NCI-H526 (cell line): ENCODE measurements around the gene LSP1.

Source experiments
- DNase-seq, 2 experiments: peaks; one replicate each; lab custom pipeline; 2025; lab: John Stamatoyannopoulos, UW

Gene LSP1

DNA sequence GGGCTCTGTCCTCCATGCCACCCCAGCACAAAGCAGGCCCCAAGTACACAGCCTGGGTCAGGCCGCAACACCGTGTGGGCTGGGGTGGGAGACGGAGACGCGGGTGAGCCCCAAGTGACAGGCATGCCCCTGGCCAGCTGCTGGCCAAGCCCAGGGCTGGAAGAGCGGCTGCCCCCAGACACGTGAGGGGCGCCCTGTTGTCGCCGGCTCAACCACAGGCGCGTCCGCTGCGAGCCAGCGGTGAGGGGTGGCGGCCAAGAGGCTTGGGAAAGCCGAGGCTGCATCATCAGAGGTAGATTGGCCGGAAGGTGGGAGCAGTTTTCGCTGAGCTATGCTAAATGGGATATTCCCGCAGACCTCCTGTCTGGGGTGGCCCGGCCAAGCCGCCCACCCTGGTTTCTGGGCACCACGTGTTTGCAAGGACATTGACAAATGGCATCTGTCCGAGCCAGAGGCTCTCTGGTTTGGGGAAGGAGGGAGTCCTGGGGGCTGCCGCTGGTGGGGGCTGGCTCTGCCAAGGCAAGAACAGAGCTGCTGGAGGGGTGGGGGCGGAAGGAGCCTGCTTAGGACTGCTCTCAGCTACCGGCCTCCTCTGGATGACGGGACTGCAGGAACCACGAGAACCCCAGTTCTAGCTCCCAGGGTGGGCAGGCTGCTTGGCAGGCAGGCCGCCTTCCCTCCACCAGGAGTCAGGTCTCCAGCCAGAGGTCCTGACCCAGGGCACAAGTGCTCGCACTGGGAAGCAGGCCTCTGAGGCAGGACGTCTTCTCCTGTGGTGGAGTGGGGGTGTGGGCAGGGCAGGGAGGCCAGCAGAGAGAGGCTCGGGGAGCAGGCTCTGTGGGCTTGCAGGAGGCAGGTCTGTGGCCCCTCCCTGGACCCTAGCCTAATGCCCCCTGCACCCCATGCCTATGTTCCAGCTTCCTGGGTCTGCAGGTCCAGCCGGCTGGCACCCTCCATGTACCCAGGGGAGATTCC lies 38.3 kb downstream of the LSP1 start:
- no peak for DNase-seq

DNA sequence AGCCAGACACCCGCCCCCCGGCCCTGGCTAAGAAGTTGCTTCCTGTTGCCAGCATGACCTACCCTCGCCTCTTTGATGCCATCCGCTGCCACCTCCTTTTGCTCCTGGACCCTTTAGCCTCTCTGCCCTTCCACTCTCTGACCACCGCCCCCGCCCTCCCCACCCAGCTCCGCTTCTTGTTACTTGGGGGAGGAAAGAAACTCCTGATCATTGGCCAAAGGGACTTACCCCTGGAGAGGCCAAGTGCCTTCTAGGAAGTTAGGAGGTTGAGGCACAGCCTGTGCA lies 38.9 kb downstream of the LSP1 start, which contains the start of gene PRR33:
TSS of gene PRR33 (minus strand) at position 65 of the 285 bp plus-strand sequence. CDS start 1,311 bp downstream, outside the sequence.
- no peak for DNase-seq

DNA sequence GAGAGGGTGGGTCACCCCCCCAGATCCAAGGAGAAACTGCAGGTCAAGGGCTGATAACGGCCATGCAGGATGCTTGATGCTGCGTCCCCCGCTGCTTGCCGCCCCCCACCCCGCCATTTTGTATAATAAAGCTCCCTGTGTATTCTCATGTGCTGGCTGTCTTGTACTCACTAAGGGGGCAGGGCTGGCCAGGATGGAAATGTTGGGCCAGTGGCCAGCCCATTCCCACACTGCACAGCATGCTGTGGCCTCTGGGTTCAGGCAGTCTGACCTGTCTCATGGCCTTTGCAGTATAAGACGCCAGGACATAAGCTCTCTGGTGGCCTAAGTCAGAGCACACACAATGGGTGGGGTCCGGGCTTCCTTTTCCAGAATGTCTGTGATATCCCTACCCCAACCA lies 39.2 kb downstream of the LSP1 start:
- DNase-seq = no peak

DNA sequence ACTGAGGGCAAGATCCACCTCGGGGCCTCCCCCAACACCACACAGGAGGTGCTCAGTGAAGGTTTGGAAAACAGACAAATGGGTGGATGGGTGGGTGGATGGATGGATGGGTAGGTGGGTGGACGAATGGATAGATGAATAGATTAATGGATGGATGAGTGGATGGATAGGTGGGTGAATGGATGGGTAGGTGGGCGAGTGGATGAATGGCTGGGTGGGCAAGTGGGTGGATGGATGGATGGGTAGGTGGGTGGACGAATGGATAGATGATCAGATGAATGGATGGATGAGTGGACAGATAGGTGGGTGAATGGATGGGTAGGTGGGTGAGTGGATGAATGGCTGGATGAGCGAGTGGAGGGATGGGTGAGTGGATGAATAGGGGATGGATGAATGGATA lies 39.7 kb downstream of the LSP1 start:
- DNase-seq = no peak

DNA sequence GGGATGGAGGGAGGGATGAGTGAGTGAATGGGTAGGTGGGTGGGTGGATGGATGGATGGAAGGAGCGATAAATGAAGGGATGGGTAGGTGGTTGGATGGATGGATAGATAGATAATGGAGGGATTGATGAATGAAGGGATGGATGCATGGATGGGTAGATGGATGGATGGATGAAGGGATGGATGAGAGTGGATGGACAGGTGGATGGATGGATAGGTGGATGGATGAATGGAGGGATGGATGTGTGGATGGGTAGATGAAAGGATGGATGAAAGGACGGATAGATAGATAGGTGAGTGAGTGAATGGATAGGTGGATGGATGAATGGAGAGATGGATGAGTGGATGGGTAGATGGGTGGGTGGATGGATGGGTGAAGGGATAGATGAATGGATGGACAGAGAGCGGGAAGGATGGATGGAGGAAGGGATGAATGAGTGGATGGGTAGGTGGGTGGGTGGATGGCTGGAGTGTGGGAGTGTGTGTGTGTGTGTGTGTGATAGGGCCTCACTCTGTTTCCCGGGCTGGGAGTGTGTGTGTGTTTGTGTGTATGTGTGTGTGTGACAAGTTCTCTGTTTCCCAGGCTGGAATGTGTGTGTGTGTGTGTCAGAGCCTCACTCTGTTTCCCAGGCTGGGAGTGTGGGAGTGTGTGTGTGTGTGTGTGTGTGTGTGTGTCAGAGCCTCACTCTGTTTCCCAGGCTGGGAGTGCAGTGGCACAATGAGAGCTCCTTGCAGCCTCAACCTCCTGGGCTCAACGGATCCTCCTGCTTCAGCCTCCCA lies 40.9 kb downstream of the LSP1 start:
- no peak for DNase-seq

DNA sequence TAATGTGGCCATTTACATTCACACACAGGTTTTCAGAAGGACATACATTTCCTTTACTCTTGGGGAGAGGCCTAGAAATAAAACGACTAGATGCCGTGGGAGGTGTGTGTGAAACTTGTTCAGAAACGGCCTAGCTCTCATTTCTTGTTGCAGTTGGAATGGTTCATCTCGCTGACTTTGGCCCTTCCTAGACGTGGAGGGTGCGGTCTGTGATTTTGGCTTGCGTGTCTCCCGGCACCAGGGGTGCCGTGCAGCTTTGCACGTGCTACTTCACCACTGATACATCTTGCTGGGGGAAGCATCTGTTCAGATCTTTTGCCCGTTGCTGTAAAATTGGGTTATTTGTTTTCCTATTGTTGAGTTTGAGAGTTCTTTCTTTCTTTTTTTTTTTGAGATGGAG lies 41.9 kb downstream of the LSP1 start:
- no peak for DNase-seq

DNA sequence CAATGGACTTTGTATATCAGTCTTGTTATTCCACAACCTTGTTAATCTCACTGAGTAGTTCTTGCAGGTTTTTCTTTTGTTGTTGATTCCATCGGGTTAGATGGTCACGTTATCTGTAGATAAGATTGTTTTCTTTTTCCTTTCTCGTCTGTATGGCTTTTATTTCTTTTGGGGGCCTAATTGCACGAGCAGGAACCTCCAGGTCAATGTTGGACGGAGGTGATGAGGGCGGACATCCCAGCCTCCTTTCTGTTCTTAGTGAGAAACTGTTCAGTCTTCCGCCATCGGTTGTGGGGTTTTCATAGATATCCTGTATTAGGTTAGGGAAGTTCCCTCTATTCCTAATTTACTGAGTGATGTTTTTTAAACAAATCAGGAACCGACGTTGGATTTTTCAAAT lies 43.6 kb downstream of the LSP1 start:
- no peak for DNase-seq

DNA sequence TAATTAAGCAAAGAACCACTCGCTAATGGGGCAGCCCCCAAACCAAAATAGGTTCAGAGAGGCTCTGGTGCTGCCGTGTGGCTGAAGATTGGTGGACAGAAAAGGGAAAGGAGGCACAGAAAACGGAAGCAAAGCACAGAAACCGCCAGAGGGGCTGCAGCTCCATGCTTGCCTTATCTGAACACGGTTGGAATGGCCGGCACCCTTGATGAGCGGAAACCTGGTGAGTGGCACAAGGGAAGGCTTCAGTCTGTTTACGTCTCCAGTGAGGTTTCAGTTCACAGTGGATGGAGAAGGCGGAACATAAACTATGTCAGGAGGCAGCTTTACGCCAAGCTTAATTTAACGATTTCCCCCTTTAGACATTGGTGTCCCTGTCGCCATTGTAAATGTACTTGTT lies 44.0 kb downstream of the LSP1 start:
- no peak for DNase-seq

DNA sequence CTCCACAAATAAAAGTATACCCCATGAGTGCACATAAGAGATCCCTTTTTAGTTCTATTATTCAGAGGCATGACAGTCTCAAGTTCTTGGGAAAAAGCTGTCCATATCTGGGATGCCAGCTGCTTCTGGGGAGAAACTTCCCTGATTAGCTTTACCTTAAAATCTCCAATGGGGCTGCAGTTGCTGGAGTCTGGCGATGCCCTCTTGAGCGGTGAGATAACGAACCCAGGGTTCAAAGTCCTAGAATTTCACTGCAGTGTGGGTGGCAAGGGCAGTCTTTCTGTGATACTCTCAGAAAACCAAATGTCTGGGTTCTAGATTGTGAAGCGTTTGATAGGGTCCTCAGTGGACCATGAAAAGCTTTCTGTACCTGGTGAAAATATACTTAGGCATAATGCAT lies 46.2 kb downstream of the LSP1 start:
- no peak for DNase-seq

DNA sequence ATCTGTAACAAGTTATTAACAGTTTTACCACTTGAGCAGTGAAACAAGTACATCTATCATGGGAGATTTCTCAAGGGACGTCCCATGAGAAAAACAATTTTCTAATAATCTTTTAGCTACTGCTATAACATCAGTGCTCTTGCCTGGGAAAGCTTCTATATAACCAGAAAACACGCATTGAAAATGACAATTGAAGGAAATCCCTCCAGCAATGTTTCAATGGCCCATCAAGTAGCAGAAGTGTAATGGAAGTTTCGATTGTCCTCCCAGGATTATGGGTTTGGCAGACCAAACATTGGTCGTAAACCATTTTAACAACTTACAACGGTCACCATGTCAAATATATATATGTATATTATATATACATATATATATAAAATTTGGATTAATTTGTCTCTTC lies 46.8 kb downstream of the LSP1 start:
- no peak for DNase-seq

DNA sequence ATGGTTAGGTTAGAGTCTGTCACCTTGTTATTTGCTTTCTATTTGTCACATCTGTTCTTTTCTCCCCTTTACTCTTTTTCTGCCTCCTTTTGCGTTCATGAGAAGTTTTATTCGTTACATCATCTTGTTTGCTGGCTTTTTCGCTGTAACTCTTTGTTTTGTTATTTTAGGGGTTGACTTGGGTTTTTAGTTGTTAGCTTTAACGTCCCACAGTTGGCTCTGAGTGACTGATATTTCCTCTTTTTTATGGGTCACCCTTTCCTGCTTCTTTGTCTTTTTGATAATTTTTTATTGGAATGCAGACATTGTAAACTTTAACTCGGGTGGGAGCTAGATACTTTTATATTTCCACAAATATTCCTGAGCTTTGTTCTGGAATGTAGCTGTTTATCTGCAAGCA lies 53.3 kb downstream of the LSP1 start:
- DNase-seq = no peak

DNA sequence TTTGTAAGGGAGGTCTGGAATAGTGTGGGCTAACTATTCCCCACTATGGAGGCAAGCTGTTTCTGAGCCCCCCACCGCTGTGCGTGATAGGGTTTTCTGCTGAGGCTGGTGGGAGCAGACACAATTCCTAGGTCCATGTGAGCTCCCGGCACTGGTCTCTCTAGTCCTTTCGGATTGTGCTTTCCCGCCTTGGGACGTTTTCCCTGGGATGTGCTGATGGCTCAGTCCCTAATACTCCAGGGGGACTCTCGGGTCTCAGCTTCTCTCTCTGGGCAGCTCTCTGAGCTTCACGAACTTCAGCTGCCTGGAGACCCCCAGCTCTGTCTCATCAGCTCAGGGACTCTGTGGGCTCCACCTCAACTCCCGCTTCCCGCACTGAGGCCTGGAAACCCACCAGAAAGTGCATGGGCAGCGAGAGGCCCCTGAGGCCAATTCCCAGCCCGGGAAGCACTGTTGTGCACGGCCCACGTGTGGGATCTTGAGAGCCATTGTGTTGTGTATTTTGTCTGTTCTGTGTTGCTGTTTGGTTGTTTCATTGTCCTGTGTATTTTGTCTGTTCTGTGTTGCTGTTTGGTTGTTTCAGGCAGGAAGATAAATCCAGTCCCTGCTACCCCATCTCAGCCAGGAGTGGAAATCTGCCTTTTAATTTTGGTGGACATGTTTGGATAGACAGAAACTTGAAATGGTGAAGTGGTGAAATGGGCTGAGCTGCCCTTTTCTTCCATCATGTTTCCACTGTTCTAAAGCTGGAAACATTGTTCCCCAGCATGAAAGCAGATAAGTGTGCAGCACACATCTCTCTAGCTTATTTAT lies 53.9 kb downstream of the LSP1 start:
- DNase-seq = no peak

DNA sequence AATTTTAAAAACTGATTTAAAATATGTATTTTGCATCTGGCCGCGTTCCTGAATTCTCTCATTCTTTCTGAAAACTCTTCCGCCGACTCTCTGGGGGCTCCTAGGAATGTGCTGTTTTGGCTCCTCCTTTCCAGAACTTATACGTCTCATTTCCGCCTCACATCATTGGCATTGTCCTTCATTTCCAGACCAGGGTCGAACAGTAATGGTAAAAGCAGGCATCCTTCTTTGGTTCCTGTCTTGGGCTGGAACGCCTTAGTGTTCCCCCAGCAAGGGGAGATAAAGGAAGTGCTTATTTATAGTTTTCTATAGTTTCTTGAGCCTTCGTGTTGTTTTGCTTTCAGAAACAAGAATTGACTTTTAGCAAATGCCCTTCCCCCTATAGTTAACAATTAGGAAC lies 55.7 kb downstream of the LSP1 start:
- no peak for DNase-seq

DNA sequence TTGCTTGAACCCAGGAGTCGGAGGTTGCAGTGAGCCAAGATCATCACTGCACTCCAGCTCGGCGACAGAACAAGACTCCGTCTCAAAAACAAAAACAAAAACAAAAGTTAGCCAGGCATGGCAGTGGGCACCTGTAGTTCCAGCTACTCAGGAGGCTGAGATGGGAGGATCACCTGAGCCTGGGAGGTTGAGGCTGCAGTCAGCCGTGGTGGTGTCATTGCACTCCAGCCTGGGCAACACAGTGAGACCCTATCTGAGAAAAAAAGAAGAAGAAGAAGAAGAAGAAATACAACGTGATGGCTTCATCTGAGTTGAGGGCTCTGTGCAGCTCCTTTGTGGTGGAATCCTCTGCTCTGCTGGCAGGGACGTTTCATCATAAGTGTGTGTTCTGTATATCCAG lies 56.6 kb downstream of the LSP1 start:
- DNase-seq = no peak

DNA sequence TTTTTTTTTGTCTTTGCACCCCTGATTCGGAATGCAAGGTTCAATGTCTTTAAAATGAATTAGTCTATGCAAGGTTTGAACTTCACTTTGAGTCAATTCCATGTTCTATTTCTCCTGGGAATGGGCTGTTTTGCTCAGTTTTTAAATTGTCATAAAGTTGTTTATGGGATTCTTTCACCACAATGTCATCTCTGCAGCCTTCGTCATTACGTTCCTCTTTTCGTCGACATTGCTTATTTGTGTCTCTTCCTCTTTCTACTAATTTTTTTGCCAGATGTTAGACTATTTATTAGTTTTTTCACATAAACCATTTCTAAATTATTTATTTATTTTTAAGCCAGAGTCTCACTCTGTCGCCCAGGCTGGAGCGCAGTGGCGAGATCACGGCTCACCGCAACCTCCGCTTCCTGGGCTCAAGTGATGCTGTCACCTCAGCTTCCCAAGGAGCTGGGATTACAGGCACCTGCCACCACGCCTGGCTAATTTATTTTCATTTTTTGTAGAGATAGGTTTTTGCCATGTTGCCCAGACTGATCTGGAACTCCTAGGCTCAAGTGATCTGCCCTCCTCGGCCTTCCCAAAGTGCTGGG lies 59.5 kb downstream of the LSP1 start:
- DNase-seq = no peak

DNA sequence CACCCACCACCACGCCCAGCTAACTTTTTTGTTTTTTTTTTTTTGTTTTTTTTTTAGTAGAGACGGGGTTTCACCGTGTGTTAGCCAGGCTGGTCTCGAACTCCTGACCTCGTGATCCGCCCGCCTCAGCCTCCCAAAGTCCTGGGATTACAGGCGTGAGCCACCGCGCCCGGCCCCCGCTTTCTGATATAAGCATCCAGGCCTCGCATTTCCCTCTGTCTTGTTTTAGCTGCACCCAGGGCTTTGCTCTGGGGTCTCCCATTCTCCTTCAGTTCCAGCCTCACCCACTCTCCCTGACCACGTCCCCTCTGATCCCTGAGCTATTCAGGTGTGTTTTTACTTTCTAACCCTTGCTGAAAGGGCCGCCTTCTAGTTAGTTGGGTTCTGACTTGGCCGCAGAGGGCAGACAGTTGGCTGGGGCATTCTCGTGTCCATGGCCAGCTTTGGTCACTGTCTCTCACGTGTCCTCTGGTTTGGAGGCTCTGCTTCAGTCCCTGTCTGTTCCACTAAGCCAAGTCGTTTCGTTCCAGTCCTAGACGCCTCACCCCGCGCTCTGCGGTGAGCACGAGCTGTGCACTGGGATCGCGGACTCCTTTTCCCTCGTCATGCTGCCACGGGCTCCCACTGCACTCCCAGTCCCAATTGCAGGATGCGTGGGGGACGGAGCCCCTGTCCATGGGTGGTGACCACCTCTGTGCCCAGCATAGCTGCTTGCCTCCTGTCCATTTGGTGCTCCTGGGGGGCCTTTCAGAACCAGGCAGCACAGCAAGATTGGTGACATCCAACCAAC lies 60.6 kb downstream of the LSP1 start:
- no peak for DNase-seq

DNA sequence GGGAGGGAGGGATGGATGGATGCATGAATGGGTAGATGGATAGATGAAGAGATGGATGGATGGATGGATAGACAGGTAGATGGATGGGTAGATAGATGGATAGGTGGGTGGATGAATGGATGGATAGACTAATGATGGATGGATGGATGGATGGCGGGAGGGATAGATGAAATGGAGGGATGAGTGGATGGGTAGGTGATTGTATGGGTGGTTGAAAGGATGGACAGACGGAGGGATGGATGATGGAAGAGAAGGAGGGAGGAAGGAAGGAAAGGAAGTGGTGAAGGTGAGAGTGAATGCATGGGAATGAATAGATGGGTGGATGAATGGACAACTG lies 62.9 kb downstream of the LSP1 start:
- DNase-seq = no peak

DNA sequence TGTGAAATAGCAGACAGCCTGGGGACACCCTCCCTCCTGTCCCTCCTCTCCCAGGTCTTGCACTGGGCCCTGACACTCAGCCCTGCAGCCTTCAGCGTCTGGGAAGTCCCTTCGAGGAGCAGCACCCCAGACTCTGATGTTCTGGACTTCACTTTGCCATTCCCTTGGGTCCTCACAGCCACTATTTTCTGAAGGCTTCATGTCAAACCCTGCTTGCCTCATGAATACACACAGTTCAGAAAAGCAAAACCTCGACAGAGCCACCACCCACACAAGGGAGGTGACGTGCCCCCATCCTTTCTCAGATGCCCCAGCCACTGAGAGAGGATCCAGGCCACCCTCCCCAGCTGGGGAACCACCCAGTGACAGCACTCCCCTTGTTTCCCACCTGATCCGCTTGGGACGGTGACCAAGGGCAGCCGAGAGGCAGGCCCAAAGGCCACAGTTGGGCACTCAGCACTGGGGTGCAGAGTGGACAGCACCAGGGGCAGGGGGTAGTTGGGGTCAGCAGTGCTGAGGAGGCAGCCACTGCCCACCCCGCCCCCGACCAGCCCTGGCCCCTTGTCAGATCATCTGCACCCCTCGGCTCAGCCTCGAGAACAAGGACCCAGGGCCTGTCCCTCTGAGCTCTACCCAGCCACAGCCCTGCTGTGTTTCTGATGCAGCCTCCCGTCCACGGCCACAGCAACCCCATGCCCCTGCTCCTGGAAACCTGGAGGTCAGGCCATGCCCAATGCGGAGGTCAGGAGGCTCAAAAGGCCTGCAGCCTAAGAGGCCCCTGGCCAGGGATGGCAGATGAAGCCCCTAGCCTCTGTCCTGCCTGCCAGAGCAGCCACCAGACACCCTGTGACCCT lies 63.5 kb downstream of the LSP1 start:
- no peak for DNase-seq

DNA sequence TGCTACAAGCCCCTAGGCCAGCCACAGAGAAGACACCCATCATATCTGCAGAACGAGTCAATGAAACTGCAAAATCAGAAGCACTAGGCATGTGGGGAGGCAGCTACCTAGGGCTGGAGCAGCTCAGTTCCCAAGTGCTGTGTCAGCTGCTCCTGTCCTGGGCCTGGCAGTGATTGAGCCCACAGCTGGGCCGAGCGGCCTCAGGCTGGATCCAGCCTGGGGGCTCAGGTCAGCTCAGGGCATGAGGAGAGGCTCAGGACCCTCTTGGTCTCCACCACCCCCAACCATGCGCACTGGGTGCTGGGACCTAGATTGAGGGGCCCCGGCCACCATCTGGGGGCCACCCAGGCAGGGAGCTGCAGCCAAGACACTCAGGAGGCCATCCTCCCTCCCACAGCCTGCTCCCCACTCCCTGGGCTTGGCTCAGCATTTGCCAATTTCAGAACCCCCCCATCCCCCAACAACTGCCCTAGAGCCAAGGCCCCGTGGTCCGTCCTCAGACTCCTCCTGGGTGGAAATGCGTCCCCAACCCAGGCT lies 64.2 kb downstream of the LSP1 start:
- no peak for DNase-seq
